Superior temporal gyrus (tissue), 1 donor: ENCODE measurements around the gene SLC46A3.
"Not testable (repeated sequence)": the region's sequence is repeated elsewhere in the genome, so short reads cannot be mapped to it uniquely, and the experiment has no call there.

Experiments
- DNase-seq: peaks from one replicate; pipeline ENCODE4 v3.0.0-alpha.2; 2016; ENCODE audit errors: extremely low spot score

Gene SLC46A3

GRCh38 chr13:28683169-28683568 lies 35.6 kb downstream of the SLC46A3 start:
- not testable (repeated sequence) for DNase-seq

- DNase-seq = no peak
Observed at GRCh38 chr13:28680541-28680940, 38.2 kb downstream of the SLC46A3 start.

GRCh38 chr13:28679628-28680027 lies 39.1 kb downstream of the SLC46A3 start:
- no peak for DNase-seq

GRCh38 chr13:28678809-28679208 lies 40.0 kb downstream of the SLC46A3 start:
- no peak for DNase-seq

- no peak for DNase-seq
Observed at GRCh38 chr13:28671126-28671792, 47.5 kb downstream of the SLC46A3 start.

GRCh38 chr13:28666897-28667488 lies 51.8 kb downstream of the SLC46A3 start:
- DNase-seq = no peak

- no peak for DNase-seq
Observed at GRCh38 chr13:28659621-28659970, 59.2 kb downstream of the SLC46A3 start.

GRCh38 chr13:28658796-28659620 lies 59.8 kb downstream of the SLC46A3 start, which contains the start of gene POMP:
TSS of gene POMP (plus strand) at chr13:28659130. CDS start at chr13:28659185, 55 bp downstream.
- peak; percentile 94 for DNase-seq

GRCh38 chr13:28658539-28658795 lies 60.3 kb downstream of the SLC46A3 start:
- no peak for DNase-seq

- peak; percentile 38 for DNase-seq
Observed at GRCh38 chr13:28657784-28658538, 60.8 kb downstream of the SLC46A3 start.

GRCh38 chr13:28655561-28655960 lies 63.2 kb downstream of the SLC46A3 start:
- no peak for DNase-seq

- no peak for DNase-seq
Observed at GRCh38 chr13:28654276-28654675, 64.5 kb downstream of the SLC46A3 start.

- no peak for DNase-seq
Observed at GRCh38 chr13:28653111-28653510, 65.7 kb downstream of the SLC46A3 start.

GRCh38 chr13:28651810-28652401 lies 66.9 kb downstream of the SLC46A3 start:
- DNase-seq = no peak

GRCh38 chr13:28650284-28650683 lies 68.5 kb downstream of the SLC46A3 start:
- no peak for DNase-seq
